Activated T-helper 17 cell treated with anti-CD3 and anti-CD28 coated beads, Interleukin-2, amount 50 U/mL, for 72 hours (primary cell): ENCODE measurements around the gene HTR3E. TPM values are rescaled to one million over a fixed set of nuclear protein-coding genes. Genes with fewer than 3 reads are reported as not detected.
"Not testable (repeated sequence)": the region's sequence is repeated elsewhere in the genome, so short reads cannot be mapped to it uniquely, and the experiment has no call there.

ENCODE experiments used
- ATAC-seq: fragments of 150-1000 bp; cut with Tn5 transposase; replicated peaks from 2 replicates; pipeline ENCODE4 v1.10.0; 2021; ENCODE audit warnings: mild to moderate bottlenecking, moderate library complexity
- H3K27ac Mint-ChIP-seq: one replicate; pipeline ENCODE4 v1.8.0; 2022; ENCODE audit warnings: mixed read lengths
- H3K27me3 Mint-ChIP-seq: one replicate; pipeline ENCODE4 v1.8.0; 2022; ENCODE audit warnings: mixed read lengths
- H3K36me3 Mint-ChIP-seq: one replicate; pipeline ENCODE4 v1.8.0; 2022; ENCODE audit warnings: low read depth, mild to moderate bottlenecking, mixed read lengths
- H3K4me1 Mint-ChIP-seq: one replicate; pipeline ENCODE4 v1.8.0; 2022; ENCODE audit warnings: mixed read lengths
- H3K4me3 Mint-ChIP-seq: one replicate; pipeline ENCODE4 v1.8.0; 2022; ENCODE audit warnings: mild to moderate bottlenecking, mixed read lengths
- H3K9me3 Mint-ChIP-seq: one replicate; pipeline ENCODE4 v1.8.0; 2022; ENCODE audit warnings: mixed read lengths
- total RNA-seq, 2 donors: library from RNA; stranded (reverse); gene quantifications; one replicate each; pipeline ENCODE4 v1.2.3, GENCODE V29; 2022

HTR3E gene, protein sequence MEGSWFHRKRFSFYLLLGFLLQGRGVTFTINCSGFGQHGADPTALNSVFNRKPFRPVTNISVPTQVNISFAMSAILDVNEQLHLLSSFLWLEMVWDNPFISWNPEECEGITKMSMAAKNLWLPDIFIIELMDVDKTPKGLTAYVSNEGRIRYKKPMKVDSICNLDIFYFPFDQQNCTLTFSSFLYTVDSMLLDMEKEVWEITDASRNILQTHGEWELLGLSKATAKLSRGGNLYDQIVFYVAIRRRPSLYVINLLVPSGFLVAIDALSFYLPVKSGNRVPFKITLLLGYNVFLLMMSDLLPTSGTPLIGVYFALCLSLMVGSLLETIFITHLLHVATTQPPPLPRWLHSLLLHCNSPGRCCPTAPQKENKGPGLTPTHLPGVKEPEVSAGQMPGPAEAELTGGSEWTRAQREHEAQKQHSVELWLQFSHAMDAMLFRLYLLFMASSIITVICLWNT
- not detected for total RNA-seq

- no peak within 1 kb of the TSS for H3K27ac Mint-ChIP-seq
- peaks cover 8% of the 10 kb centered on the region for H3K27me3 Mint-ChIP-seq
- no peak within 1 kb of the TSS for H3K4me3 Mint-ChIP-seq
- H3K4me1 Mint-ChIP-seq: no peaks in the 10 kb centered on the region
- ATAC-seq: no peak
- no peaks in the 10 kb centered on the region for H3K36me3 Mint-ChIP-seq
- H3K9me3 Mint-ChIP-seq: peaks cover 4% of the 10 kb centered on the region
These were observed at the start of gene HTR3E for GRCh38 chr3:184096811-184097383. TSS of gene HTR3E (plus strand) at chr3:184097064. CDS start at chr3:184097530, 466 bp downstream.

- Mint-ChIP-seq H3K27me3 (peaks cover 4% of the 10 kb centered on the region), H3K9me3 (no peaks in the 10 kb centered on the region), H3K36me3 (no peaks in the 10 kb centered on the region), H3K4me1 (no peaks in the 10 kb centered on the region), H3K27ac (no peak overlapping the region), H3K4me3 (no peak overlapping the region)
- no peak for ATAC-seq
These were observed 46.5 kb upstream of the HTR3E start for GRCh38 chr3:184050217-184050847.

GRCh38 chr3:184052767-184053166 lies 44.1 kb upstream of the HTR3E start, which contains the start of gene HTR3C:
TSS of gene HTR3C (plus strand) at chr3:184053047. CDS start at chr3:184053081, 34 bp downstream.
- Mint-ChIP-seq H3K36me3 (no peaks in the 10 kb centered on the region), H3K27ac (no peak within 1 kb of the TSS), H3K27me3 (peaks cover 4% of the 10 kb centered on the region), H3K9me3 (no peaks in the 10 kb centered on the region), H3K4me1 (no peaks in the 10 kb centered on the region), H3K4me3 (no peak within 1 kb of the TSS)
- ATAC-seq: no peak

GRCh38 chr3:184058029-184058428 lies 38.8 kb upstream of the HTR3E start:
- no peaks in the 10 kb centered on the region for H3K36me3 Mint-ChIP-seq
- H3K27ac Mint-ChIP-seq: no peak overlapping the region
- no peaks in the 10 kb centered on the region for H3K9me3 Mint-ChIP-seq
- no peaks in the 10 kb centered on the region for H3K4me1 Mint-ChIP-seq
- no peak overlapping the region for H3K4me3 Mint-ChIP-seq
- H3K27me3 Mint-ChIP-seq: no peaks in the 10 kb centered on the region
- ATAC-seq: no peak

DNA sequence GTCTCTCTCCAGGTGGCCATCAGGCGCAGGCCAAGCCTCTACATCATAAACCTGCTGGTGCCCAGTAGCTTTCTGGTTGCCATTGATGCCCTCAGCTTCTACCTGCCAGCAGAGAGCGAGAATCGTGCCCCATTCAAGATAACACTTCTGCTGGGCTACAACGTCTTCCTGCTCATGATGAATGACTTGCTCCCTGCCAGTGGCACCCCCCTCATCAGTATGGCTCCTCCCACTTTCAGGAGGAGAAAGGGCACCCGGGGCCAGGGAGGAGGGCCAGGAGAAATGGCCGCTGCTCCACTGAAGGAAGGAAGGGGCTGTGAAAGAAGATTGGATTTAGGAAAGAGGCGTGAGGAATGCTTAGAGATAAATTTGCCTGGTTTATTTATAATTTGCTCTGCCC lies 37.4 kb upstream of the HTR3E start:
- ATAC-seq: no peak
- Mint-ChIP-seq H3K27me3 (no peaks in the 10 kb centered on the region), H3K4me1 (no peaks in the 10 kb centered on the region), H3K36me3 (no peaks in the 10 kb centered on the region), H3K4me3 (no peak overlapping the region), H3K9me3 (no peaks in the 10 kb centered on the region), H3K27ac (no peak overlapping the region)

DNA sequence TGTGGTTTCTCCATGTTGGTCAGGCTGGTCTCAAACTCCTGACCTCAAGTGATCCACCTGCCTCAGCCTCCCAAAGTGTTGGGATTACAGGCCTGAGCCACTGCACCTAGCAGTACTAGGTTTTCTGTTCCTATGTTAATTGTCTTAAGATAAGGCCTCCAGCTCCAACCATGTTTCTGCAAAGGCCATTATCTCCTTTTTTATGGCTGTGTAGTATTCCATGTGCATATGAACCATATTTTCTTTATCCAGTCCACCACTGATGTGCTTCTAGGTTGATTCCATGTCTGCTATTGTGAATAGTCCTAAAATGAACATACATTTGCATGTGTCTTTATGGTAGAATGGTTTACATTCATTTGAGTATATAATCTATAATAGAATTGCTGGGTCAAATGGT lies 34.2 kb upstream of the HTR3E start:
- Mint-ChIP-seq H3K36me3 (no peaks in the 10 kb centered on the region), H3K27me3 (no peaks in the 10 kb centered on the region), H3K4me3 (no peak overlapping the region), H3K4me1 (no peaks in the 10 kb centered on the region), H3K9me3 (no peaks in the 10 kb centered on the region), H3K27ac (no peak overlapping the region)
- ATAC-seq: no peak

DNA sequence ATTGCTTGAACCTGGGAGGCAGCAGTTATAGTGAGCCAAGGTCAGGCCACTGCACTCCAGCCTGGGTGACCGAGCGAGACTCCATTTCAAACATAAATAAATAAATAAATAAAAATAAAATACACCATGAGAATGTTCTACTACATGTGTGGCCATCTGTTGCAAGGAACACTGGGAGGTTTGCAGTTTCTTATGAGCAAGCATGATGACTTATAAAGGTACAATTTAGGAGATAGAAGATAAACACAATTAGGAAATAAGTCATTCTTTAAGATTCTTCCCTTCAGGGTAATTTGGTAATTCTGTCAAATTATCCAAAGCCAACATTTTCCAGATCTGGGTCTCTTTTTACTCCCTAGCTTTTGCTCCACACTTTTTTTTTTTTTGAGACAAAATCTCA lies 30.7 kb upstream of the HTR3E start:
- no peak for ATAC-seq
- Mint-ChIP-seq H3K27me3 (peaks cover 6% of the 10 kb centered on the region), H3K27ac (no peak overlapping the region), H3K9me3 (peaks cover 3% of the 10 kb centered on the region), H3K4me3 (no peak overlapping the region), H3K4me1 (no peaks in the 10 kb centered on the region), H3K36me3 (no peaks in the 10 kb centered on the region)

DNA sequence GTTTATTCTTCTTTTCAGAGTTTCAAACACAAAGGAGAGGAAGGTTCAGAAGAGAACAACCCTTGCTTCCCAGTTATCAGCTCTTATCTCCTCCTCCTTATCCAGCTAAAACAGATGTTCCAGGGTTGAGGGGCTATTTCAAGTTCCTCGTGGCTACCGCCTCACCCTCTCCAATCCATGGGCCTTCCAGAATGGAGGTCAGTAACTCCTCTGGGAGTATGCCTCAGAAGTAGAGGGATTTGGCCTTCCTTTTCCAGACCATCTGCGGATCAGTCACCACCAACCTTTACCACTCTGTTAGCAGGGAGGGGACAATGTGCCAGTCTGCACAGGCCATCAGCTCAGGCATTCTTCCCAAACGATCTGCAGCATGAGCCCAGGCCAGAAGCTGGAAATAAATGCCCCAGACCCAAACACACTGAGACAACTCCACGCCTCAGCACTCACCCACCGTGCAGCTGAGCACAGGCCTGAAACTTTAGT lies 29.2 kb upstream of the HTR3E start:
- Mint-ChIP-seq H3K27me3 (peaks cover 6% of the 10 kb centered on the region), H3K9me3 (peaks cover 3% of the 10 kb centered on the region), H3K4me3 (no peak overlapping the region), H3K36me3 (no peaks in the 10 kb centered on the region), H3K27ac (no peak overlapping the region), H3K4me1 (no peaks in the 10 kb centered on the region)
- ATAC-seq: no peak

DNA sequence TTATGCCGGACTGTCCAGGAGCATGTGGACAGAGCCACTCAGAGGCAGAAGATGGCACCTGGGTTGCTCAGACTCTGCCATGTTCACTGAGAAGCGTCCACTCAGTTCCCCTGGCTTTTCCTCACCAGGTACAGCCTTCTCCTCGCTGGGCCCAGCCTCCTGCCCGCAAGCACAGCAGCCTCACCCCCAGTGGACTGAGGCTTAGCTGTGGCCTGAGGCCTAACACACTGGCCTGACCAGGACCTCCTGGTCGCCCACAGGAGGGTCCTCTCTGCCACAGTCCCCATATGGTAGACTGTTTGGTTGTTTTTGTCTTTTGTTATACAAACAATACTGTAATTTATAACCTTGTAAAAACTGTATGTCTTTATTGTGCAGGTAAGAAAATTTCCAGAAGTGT lies 28.5 kb upstream of the HTR3E start:
- no peak overlapping the region for H3K27ac Mint-ChIP-seq
- no peak overlapping the region for H3K4me3 Mint-ChIP-seq
- H3K9me3 Mint-ChIP-seq: peaks cover 3% of the 10 kb centered on the region
- no peaks in the 10 kb centered on the region for H3K36me3 Mint-ChIP-seq
- no peak for ATAC-seq
- no peaks in the 10 kb centered on the region for H3K4me1 Mint-ChIP-seq
- H3K27me3 Mint-ChIP-seq: peaks cover 6% of the 10 kb centered on the region

GRCh38 chr3:184071142-184071541 lies 25.7 kb upstream of the HTR3E start:
- not testable (repeated sequence) for H3K9me3 Mint-ChIP-seq

GRCh38 chr3:184073621-184074020 lies 23.2 kb upstream of the HTR3E start:
- H3K27ac Mint-ChIP-seq: no peak overlapping the region
- H3K27me3 Mint-ChIP-seq: peaks cover 6% of the 10 kb centered on the region
- ATAC-seq: no peak
- H3K36me3 Mint-ChIP-seq: no peaks in the 10 kb centered on the region
- no peak overlapping the region for H3K4me3 Mint-ChIP-seq
- H3K9me3 Mint-ChIP-seq: peaks cover 3% of the 10 kb centered on the region
- H3K4me1 Mint-ChIP-seq: no peaks in the 10 kb centered on the region

More at GRCh38 chr3:184071142-184071541, 25.7 kb upstream of the HTR3E start:
- H3K4me1 Mint-ChIP-seq, H3K36me3 Mint-ChIP-seq, H3K4me3 Mint-ChIP-seq, H3K27ac Mint-ChIP-seq, ATAC-seq, H3K27me3 Mint-ChIP-seq: not testable (repeated sequence)

DNA sequence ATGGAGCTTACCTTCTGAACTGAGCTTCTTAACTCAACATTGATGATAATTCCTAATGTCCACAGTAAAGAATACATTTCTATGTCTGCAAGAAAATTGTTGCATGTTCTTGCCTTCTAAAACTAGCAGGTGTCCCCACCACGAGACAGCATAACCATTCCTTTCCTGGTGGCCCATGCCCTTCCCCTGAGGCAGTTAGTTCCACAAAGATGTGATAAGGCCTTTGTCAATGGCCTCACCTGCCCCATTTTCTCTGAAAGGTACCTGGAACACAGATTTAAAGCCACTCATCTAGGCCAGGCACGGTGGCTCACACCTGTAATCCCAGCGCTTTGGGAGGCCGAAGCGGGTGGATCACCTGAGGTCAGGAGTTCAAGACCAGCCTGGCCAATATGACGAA lies 21.0 kb upstream of the HTR3E start:
- ATAC-seq: no peak
- peaks cover 3% of the 10 kb centered on the region for H3K9me3 Mint-ChIP-seq
- H3K27ac Mint-ChIP-seq: no peak overlapping the region
- peaks cover 3% of the 10 kb centered on the region for H3K27me3 Mint-ChIP-seq
- no peaks in the 10 kb centered on the region for H3K36me3 Mint-ChIP-seq
- H3K4me3 Mint-ChIP-seq: no peak overlapping the region
- H3K4me1 Mint-ChIP-seq: no peaks in the 10 kb centered on the region

DNA sequence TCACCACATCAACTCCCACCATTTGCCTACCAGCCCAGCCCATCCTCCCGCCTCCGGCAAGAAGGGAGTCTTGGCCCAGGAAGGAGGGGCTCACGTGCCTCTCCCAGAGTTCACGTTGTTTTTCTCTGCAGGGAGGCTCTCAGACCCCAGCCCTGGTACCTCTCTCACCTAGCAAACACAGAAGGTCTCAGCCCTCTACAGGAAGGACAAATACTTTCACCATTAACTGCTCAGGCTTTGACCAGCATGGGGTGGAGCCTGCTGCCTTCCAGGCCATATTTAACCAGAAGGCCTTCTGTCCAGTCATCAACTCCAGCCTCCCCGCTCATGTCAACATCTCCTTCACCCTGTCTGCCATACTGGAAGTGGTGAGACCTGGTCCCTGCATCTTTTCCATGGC lies 19.0 kb upstream of the HTR3E start:
- no peak for ATAC-seq
- Mint-ChIP-seq H3K4me3 (no peak overlapping the region), H3K9me3 (no peaks in the 10 kb centered on the region)

GRCh38 chr3:184078851-184079250 lies 18.0 kb upstream of the HTR3E start:
- H3K27me3 Mint-ChIP-seq: no peaks in the 10 kb centered on the region
- no peak for ATAC-seq
- no peaks in the 10 kb centered on the region for H3K36me3 Mint-ChIP-seq
- H3K4me3 Mint-ChIP-seq: no peak overlapping the region
- H3K4me1 Mint-ChIP-seq: no peaks in the 10 kb centered on the region
- no peak overlapping the region for H3K27ac Mint-ChIP-seq
- H3K9me3 Mint-ChIP-seq: no peaks in the 10 kb centered on the region

More for the DNA sequence above, 19.0 kb upstream of the HTR3E start:
- Mint-ChIP-seq H3K27me3 (no peaks in the 10 kb centered on the region), H3K27ac (no peak overlapping the region), H3K36me3 (no peaks in the 10 kb centered on the region), H3K4me1 (no peaks in the 10 kb centered on the region)
